Measurements from ENCODE around the gene FBXO47.
"Not testable (repeated sequence)": the region's sequence is repeated elsewhere in the genome, so short reads cannot be mapped to it uniquely, and the experiment has no call there.

Gene FBXO47

DNA sequence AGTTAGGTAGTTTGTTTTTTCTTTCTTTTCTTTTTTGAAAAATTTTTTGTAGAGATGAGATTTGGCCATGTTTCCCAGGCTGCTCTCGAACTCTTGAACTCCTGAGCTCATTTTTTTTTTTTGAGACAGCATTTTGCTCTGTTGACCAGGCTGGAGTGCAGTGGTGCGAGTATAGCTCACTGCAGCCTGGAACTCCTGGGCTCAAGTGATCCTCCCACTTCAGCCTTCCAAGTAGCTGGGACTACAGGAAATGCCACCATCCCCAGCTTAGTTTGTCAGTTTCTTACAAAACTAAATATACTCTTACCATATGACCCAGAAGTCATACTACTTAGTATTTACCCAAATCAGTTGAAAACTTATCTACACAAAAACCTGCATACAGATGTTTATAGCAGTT lies 14.4 kb upstream of the FBXO47 start:
- no peak for DNase-seq (ENCODE audit: low read depth in 3 of 3, low spot score in 1 of 3)

DNA sequence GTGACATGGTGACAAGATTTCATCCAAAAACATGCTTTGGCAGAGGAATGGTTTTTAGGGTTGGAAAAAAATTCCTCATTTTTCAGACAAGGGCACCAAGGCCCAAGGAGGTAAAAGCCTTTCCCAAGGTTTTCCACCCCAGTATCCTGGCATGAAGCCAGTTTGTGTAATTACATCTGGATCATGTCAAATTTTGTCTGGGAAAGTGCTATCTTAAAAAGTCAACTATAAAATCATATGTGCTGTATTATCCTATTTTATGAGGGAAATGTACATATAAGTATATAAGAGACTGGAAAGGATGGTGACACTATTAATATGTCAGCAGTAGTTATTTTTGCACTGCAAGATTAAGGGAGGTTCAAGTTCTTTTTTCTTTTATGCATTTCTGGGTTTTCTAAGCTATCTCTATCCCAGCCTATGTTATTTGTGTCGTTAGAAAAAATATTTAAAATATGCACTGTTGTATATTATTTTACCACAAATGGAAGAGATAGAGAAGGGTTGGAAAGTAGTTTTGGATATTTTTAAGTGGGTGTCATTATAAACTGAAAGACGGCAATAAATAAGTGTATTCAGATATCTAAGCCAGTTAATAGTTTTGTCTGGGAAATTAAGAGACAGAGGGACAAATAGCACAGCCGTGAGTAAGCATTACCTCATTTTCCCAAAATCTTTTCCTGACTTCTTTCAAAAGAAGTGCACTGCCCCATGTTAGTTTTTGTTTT lies 13.5 kb upstream of the FBXO47 start:
- DNase-seq (ENCODE audit: low read depth in 3 of 3, low spot score in 1 of 3), result no peak

- no peak for DNase-seq (ENCODE audit: low read depth in 3 of 3, low spot score in 1 of 3)
Measured at GRCh38 chr17:38978180-38978579, 11.0 kb upstream of the FBXO47 start.

- DNase-seq (ENCODE audit: low read depth in 3 of 3, low spot score in 1 of 3), result not testable (repeated sequence)
Measured at GRCh38 chr17:38976187-38976551, 9.0 kb upstream of the FBXO47 start.

GRCh38 chr17:38970804-38971203 lies 3.6 kb upstream of the FBXO47 start:
- no peak for DNase-seq (ENCODE audit: low read depth in 3 of 3, low spot score in 1 of 3)

- no peak for DNase-seq (ENCODE audit: low read depth in 3 of 3, low spot score in 1 of 3)
Measured at GRCh38 chr17:38970128-38970527, 2.9 kb upstream of the FBXO47 start.

- DNase-seq (ENCODE audit: low read depth in 3 of 3, low spot score in 1 of 3), result no peak
Measured at GRCh38 chr17:38969281-38969680, 2.1 kb upstream of the FBXO47 start.

DNA sequence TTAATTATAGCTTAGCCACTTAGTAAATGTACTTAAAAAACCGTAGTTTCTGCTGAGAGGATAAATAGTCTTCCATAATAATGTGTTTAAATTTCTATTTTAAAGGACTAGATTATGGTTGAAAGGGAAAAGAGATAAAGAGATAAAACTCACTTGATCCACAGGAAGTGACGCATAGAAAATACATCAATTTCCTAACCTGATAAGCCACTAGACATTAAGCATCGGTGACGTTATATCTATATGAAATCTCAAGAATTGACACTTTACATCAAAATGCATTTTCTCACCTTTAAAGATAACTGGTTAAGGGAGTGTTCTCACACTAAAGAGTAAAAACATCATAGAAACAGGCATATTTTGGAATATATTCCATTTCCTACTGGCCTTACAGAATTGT lies 5.8 kb downstream of the FBXO47 start:
- no peak for DNase-seq (ENCODE audit: low read depth in 3 of 3, low spot score in 1 of 3)

DNA sequence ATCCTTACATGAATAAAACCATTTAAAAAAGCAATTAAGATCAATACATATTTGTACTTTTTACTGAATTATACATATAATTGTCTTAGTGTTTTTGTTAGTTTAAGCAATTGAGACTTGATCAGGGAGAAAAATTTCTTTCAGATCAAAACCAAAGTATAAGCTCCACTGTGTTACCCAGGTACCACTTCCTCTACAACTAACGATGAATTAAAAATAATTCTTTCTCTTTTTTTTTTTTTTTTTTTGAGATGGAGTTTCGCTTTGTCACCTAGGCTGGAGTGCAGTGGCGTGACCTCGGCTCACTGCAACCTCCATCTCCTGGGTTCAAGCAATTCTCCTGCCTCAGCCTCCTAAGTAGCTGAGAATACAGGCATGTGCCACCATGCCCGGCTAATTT lies 6.8 kb downstream of the FBXO47 start:
- DNase-seq (ENCODE audit: low read depth in 3 of 3, low spot score in 1 of 3), result no peak

DNA sequence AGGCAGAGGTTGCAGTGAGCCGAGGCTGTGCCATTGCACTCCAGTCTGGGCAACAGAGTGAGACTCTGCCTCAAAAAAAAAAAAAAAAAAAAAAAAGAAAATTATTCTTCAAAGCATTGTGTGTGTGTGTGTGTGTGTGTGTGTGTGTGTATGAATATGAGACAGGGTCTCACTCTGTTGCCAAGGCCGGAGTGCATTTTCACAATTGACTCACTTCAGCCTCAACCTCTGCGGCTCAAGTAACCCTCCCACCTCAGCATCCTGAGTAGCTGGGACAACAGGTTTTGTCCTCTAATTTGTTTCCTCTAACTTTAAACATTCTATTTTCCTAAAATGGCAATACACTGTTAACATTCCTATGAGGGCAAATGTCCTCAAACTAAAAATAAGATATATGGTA lies 7.7 kb downstream of the FBXO47 start:
- no peak for DNase-seq (ENCODE audit: low read depth in 3 of 3, low spot score in 1 of 3)

GRCh38 chr17:38958756-38959155 lies 8.4 kb downstream of the FBXO47 start:
- DNase-seq (ENCODE audit: low read depth in 3 of 3, low spot score in 1 of 3), result no peak

DNA sequence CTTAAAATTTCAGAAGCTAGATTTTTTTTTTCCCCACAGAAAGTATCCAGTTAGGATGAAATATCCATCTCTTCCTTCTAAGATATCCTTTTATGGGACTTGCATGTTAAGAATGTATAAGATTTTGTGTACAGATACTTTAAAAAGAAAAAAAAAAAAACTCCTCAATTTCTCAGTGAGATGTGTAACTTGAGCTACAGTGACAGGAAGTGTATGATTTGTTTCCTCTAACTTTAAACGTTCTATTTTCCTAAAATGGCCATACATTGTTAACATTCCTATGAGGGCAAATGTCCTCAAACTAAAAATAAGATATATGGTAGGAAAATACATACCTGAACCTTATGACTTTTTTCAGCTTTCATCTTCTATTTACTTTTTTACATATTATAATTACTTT lies 8.9 kb downstream of the FBXO47 start:
- DNase-seq (ENCODE audit: low read depth in 3 of 3, low spot score in 1 of 3), result no peak

GRCh38 chr17:38953800-38954199 lies 13.4 kb downstream of the FBXO47 start:
- not testable (repeated sequence) for DNase-seq (ENCODE audit: low read depth in 3 of 3, low spot score in 1 of 3)

- no peak for DNase-seq (ENCODE audit: low read depth in 3 of 3, low spot score in 1 of 3)
Measured at GRCh38 chr17:38947189-38947588, 20.0 kb downstream of the FBXO47 start.

DNA sequence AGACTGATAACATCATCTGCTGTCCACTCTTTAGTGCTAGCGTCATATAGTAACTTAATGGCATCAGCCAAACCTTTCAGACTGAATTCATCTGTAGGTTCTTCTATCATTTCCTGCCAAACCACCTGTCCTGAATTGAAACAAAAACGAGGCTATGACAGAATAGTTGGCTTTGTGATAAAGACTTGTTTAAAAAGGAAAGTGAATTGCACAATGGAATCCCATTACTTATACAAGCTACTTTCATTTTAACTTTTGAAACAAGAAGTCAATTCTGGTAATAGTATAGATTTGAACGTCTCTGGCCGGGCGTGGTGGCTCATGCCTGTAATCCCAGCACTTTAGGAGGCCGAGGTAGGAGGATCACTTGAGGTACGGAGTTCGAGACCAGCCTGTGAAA lies 23.6 kb downstream of the FBXO47 start:
- no peak for DNase-seq (ENCODE audit: low read depth in 3 of 3, low spot score in 1 of 3)

DNA sequence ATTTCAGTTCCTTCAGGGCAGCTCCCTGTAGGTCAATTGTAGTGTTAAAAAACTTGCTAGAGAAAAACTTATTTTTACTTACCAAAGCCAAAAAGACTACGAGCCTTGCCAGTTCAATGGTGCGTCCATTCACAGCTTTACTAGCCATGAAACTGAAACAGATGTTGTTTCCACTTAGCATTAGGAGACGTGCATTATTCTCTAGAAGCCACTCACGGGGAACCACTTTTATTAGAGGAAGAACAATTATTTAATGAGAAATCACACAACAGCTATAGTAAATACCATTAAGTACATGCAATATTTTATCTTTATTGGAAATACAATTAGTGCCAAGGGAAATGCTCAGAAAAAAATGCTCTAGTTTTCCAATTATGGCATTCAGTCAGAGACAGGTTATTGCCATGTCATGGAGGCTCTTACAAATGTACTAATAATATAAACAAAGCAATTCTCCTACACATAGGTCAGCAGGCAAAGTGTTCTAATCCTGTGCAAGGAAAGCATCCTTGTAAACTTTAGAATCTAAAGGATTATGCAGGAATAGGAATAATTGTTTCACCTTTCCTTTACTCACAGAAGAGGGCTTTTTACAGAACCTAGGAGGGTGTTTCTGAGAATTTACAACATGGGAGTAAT lies 24.4 kb downstream of the FBXO47 start:
- DNase-seq (ENCODE audit: low read depth in 3 of 3, low spot score in 1 of 3), result no peak

DNA sequence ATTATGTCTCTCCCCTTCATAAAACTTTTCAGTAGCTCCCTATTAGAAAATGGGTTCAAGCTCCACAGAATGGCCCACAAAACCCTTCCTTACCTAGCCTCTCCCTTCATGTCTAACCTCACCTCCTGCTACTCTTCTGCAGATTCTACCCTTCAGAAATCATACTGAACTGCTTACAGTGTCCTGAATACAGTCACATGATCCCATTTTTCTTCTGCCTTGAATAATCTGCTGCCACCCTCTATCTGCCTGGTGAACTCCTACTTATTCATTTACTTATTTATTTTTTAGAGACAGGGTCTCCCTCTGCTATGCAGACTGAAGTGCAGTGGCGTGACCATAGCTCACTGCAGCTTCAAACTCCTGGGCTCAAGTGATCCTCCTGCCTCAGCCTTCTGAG lies 26.8 kb downstream of the FBXO47 start:
- DNase-seq (ENCODE audit: low read depth in 3 of 3, low spot score in 1 of 3), result no peak

- no peak for DNase-seq (ENCODE audit: low read depth in 3 of 3, low spot score in 1 of 3)
Measured at GRCh38 chr17:38939987-38940386, 27.2 kb downstream of the FBXO47 start.

DNA sequence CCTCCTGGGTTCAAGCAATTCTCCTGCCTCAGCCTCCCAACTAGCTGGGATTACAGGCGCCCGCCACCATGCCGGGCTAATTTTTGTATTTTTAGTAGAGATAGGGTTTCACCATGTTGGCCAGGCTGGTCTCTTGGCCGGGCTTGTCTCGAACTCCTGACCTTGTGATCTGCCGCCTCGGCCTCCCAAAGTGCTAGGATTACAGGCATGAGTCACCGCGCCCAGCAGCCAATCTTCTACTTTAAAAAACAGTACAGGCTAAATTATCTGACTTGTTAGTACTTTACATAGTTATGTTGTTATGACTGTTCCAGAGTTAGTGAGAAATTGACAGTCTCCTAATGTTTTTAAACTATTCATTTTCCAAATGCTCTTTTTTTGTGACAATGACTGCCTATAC lies 33.2 kb downstream of the FBXO47 start:
- not testable (repeated sequence) for DNase-seq (ENCODE audit: low read depth in 3 of 3, low spot score in 1 of 3)

DNA sequence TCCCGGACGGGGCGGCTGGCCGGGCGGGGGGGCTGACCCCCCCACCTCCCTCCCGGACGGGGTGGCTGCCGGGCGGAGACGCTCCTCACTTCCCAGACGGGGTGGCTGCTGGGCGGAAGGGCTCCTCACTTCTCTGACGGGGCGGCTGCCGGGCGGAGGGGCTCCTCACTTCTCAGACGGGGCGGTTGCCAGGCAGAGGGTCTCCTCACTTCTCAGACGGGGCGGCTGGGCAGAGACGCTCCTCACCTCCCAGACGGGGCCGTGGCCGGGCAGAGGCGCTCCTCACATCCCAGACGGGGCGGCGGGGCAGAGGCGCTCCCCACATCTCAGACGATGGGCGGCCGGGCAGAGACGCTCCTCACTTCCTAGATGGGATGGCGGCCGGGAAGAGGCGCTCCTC lies 36.4 kb downstream of the FBXO47 start:
- DNase-seq (ENCODE audit: low read depth in 3 of 3, low spot score in 1 of 3), result not testable (repeated sequence)

DNA sequence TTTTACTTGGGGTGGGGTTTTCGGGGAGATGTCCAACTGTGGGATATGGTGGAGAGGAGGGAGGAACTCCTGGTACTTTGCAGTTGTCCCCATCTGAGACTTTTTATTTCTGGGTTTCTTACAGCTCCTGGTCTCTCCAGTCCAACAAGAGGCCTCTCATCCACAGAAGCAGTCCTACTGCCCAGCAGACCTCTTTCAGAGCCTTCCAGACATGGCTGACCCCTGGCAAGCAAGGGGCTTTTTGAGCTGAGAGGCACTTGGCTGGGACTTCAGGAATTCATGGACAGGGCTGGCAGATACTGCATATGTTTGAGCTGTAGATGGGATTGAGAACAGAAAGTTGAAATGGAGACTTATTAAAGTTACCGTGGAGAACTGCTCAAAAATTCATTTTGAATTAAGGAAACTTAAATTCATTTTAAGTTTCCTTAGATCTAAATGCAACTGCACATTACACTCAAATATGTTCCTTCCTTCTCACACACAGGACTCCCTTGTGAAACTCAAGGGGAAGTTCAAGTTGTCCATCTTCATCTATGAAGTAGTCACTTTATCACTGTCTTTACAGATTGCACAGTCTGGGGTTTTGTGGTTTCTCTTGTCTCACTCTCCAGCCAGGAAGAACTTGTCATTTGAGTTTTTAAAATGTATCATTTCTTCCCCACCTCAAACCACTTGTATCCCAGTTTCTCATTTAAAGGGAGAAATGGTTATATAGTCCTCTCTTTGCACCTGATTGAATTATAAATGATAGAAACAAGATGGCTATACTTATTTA lies 40.7 kb downstream of the FBXO47 start:
- no peak for DNase-seq (ENCODE audit: low read depth in 3 of 3, low spot score in 1 of 3)

GRCh38 chr17:38925263-38925995 lies 41.8 kb downstream of the FBXO47 start, which contains the start of gene LASP1NB:
Gene LASP1NB, plus strand, starts transcription at chr17:38925614.
- DNase-seq (ENCODE audit: low read depth in 3 of 3, low spot score in 1 of 3), result no peak

Measured in stimulated activated CD4-positive, alpha-beta T cell treated with anti-CD3 and anti-CD28 coated beads, TNF-alpha, amount 100 ng/mL, for 1 hour (primary cell).